HepG2 (cell line): ENCODE measurements around the gene PPP1CA. TPM values are rescaled to one million over a fixed set of nuclear protein-coding genes. Genes with fewer than 3 reads are reported as not detected.

Source experiments
- AHDC1 ChIP-seq: sonication (generic); formaldehyde crosslinking; IDR thresholded peaks from 2 replicates; pipeline ENCODE4 v1.5.1; 2020; ENCODE audit warnings: mild to moderate bottlenecking, missing genetic modification reagents, borderline replicate concordance
- DBP ChIP-seq: sonication (generic); formaldehyde crosslinking; IDR thresholded peaks from 2 replicates; pipeline ENCODE4 v1.4.0; 2020; ENCODE audit warnings: missing genetic modification reagents; ENCODE audit errors: not compliant biosample characterization
- DNMT1 ChIP-seq: sonication (generic); formaldehyde crosslinking; IDR thresholded peaks from 2 replicates; pipeline ENCODE4 v1.5.1; 2020; ENCODE audit warnings: mild to moderate bottlenecking, missing genetic modification reagents
- DRAP1 ChIP-seq: IDR thresholded peaks from 2 replicates; pipeline ENCODE4 v1.6.1; 2016; ENCODE audit warnings: missing genetic modification reagents, missing compliant biosample characterization
- EZH2 ChIP-seq: conservative IDR thresholded peaks from 2 replicates; pipeline ENCODE4 v1.6.1; 2012; ENCODE audit warnings: mild to moderate bottlenecking, low read depth, low read length, moderate library complexity
- HNRNPK ChIP-seq: fragments of 200-400 bp; formaldehyde crosslinking; IDR thresholded peaks from 2 replicates; pipeline ENCODE4 v1.6.1; 2018; ENCODE audit warnings: low read length, low read depth, moderate library complexity, mild to moderate bottlenecking; ENCODE audit not compliant: poor library complexity, severe bottlenecking
- LCORL ChIP-seq, 2 experiments: fragments of 450-650 bp in 1 of 2; sonication (generic) in 1 of 2; formaldehyde crosslinking in 1 of 2; IDR thresholded peaks; 2 replicates each; pipeline versions ENCODE4 v1.5.0 to v1.6.1; 2017 to 2020; ENCODE audit warnings: antibody characterized with exemption in 1 of 2, missing genetic modification reagents in 1 of 2
- MAZ ChIP-seq, 2 experiments: sonication (generic) in 1 of 2; formaldehyde crosslinking in 1 of 2; IDR thresholded peaks; 2 replicates each; pipeline versions ENCODE4 v1.5.0 to v1.6.1; 2012 to 2020; ENCODE audit warnings: low read depth in 2 of 2, mild to moderate bottlenecking in 2 of 2, borderline replicate concordance in 1 of 2, improper control_type of control experiment in 1 of 2, low read length in 1 of 2, missing genetic modification reagents in 1 of 2, moderate library complexity in 1 of 2
- NAIF1 ChIP-seq: sonication (generic); formaldehyde crosslinking; IDR thresholded peaks from 2 replicates; pipeline ENCODE4 v1.5.0; 2020; ENCODE audit warnings: mild to moderate bottlenecking, missing genetic modification reagents, borderline replicate concordance
- NFATC3 ChIP-seq: sonication (generic); formaldehyde crosslinking; IDR thresholded peaks from 2 replicates; pipeline ENCODE4 v1.5.1; 2020; ENCODE audit warnings: mild to moderate bottlenecking, missing genetic modification reagents
- NPAS2 ChIP-seq: sonication (generic); formaldehyde crosslinking; IDR thresholded peaks from 2 replicates; pipeline ENCODE4 v1.8.0; 2022; ENCODE audit warnings: mild to moderate bottlenecking, missing genetic modification reagents, borderline replicate concordance
- RNF2 ChIP-seq: fragments of 450-650 bp; conservative IDR thresholded peaks from 2 replicates; pipeline ENCODE4 v1.6.1; 2016; ENCODE audit warnings: low read depth
- SETDB1 ChIP-seq: sonication (generic); formaldehyde crosslinking; IDR thresholded peaks from 2 replicates; pipeline ENCODE4 v1.5.1; 2020; ENCODE audit warnings: missing genetic modification reagents, mild to moderate bottlenecking, borderline replicate concordance
- THAP8 ChIP-seq: sonication (generic); formaldehyde crosslinking; IDR thresholded peaks from 2 replicates; pipeline ENCODE4 v1.5.1; 2020; ENCODE audit warnings: missing genetic modification reagents, mild to moderate bottlenecking, borderline replicate concordance
- TOE1 ChIP-seq: sonication (generic); formaldehyde crosslinking; IDR thresholded peaks from 2 replicates; pipeline ENCODE4 v1.4.0; 2020; ENCODE audit warnings: mild to moderate bottlenecking, missing genetic modification reagents
- YEATS2 ChIP-seq: sonication (generic); formaldehyde crosslinking; IDR thresholded peaks from 2 replicates; pipeline ENCODE4 v1.4.0; 2020; ENCODE audit warnings: missing genetic modification reagents, borderline replicate concordance
- ZFP90 ChIP-seq: sonication (generic); formaldehyde crosslinking; IDR thresholded peaks from 2 replicates; pipeline ENCODE4 v1.8.0; 2022; ENCODE audit warnings: missing genetic modification reagents, mild to moderate bottlenecking, inconsistent platforms, borderline replicate concordance
- ZMYM2 ChIP-seq: sonication (generic); formaldehyde crosslinking; IDR thresholded peaks from 2 replicates; pipeline ENCODE4 v1.8.0; 2022; ENCODE audit warnings: mild to moderate bottlenecking, missing genetic modification reagents
- ZNF256 ChIP-seq: sonication (generic); formaldehyde crosslinking; conservative IDR thresholded peaks from 2 replicates; pipeline ENCODE4 v1.4.0; 2020; ENCODE audit warnings: missing genetic modification reagents
- ZNF44 ChIP-seq: sonication (generic); formaldehyde crosslinking; IDR thresholded peaks from 2 replicates; pipeline ENCODE4 v1.5.1; 2020; ENCODE audit warnings: mild to moderate bottlenecking, missing genetic modification reagents
- polyA plus RNA-seq, 8 experiments: library from polyadenylated mRNA; depleted of rRNA in 3 of 8; stranded (reverse) in 7 of 8; unstranded in 1 of 8; fragments of >200 nt; fragmentation: Illumina TruSeq in 4 of 8; extraction: Trizol in 4 of 8; gene quantifications; 2 replicates each; pipeline versions ENCODE4 v1.2.1 to v1.2.3, GENCODE V29; 2011 to 2016; ENCODE audit warnings: low read depth in 4 of 8, missing spikeins in 1 of 8, mixed read lengths in 1 of 8; ENCODE audit not compliant: insufficient read depth in 1 of 8
- total RNA-seq, 5 experiments: library from RNA; depleted of rRNA; stranded (reverse); fragments of >200 nt; fragmentation: Illumina TruSeq; extraction: Trizol; gene quantifications; 2 replicates each; pipeline ENCODE4 v1.2.3, GENCODE V29; 2016; ENCODE audit warnings: low read depth in 1 of 5

PPP1CA gene
- total and polyA plus RNA-seq, 2 of the 13 experiments (the other 11 are each of a cell fraction or from before 2014, with no cell fraction given) = 149 to 170 TPM

GRCh38 chr11:67354075-67355022 lies 47.3 kb downstream of the PPP1CA start (continued):
- TF ChIP-seq AHDC1 (CRISPR knock-in tag) (no peak), TOE1 (CRISPR knock-in tag) (no peak), HNRNPK (no peak), ZNF256 (CRISPR knock-in tag) (no peak), RNF2 (no peak), THAP8 (CRISPR knock-in tag) (no peak), EZH2 (no peak), ZNF44 (CRISPR knock-in tag) (no peak), NPAS2 (CRISPR knock-in tag) (no peak), NFATC3 (CRISPR knock-in tag) (no peak), DRAP1 (CRISPR knock-in tag) (peak; percentile 76), ZFP90 (CRISPR knock-in tag) (no peak), SETDB1 (CRISPR knock-in tag) (no peak), DBP (CRISPR knock-in tag) (no peak), ZMYM2 (CRISPR knock-in tag) (peak; percentile 47; the same call in 1 of the 2 replicates), LCORL (IDR thresholded peaks at IDR 0.05) (no peak), LCORL (CRISPR knock-in tag; IDR thresholded peaks at IDR 0.05) (peak; percentile 76), MAZ (IDR thresholded peaks at IDR 0.05; ENCODE audit: borderline replicate concordance, low read depth, low read length) (peak; percentile 81), MAZ (CRISPR knock-in tag; IDR thresholded peaks at IDR 0.05; ENCODE audit: low read depth) (peak; percentile 88; the same call in 1 of the 2 replicates), NAIF1 (no peak), YEATS2 (peak; percentile 84; the same call in 1 of the 2 replicates), DNMT1 (CRISPR knock-in tag) (no peak)
